AG04449 (cell line): ENCODE measurements around the gene AFF3.

Experiments used
- CTCF ChIA-PET: fragments of 350-600 bp; formaldehyde crosslinking; extraction: SDS; loops from one replicate; lab custom pipeline; 2021; ENCODE audit warnings: antibody characterized with exemption; lab: Yijun Ruan, JAX
- POLR2A ChIA-PET: fragments of 400-600, 350-600 bp; formaldehyde crosslinking; extraction: SDS; loops from one replicate; lab custom pipeline; 2020; ENCODE audit warnings: antibody characterized with exemption, inconsistent platforms; lab: Yijun Ruan, JAX
- DNase-seq: peaks from one replicate; pipeline ENCODE4 v3.0.0-alpha.2; 2010; ENCODE audit warnings: low read depth, low spot score
- H3K4me3 ChIP-seq: 2 replicates; pipeline ENCODE4 v1.5.1; 2011; ENCODE audit warnings: low read depth, mild to moderate bottlenecking, control low read depth, low read length
- CTCF ChIP-seq: IDR thresholded peaks from one replicate; pipeline ENCODE4 v1.5.1; 2011; ENCODE audit warnings: mild to moderate bottlenecking, moderate library complexity, low read length, control low read depth, inconsistent platforms; ENCODE audit not compliant: insufficient read depth; ENCODE audit errors: missing control alignments

The AFF3 gene

GRCh38 chr2:100142393-100142792 is at the start of gene AFF3:
Gene AFF3, minus strand, starts transcription at chr2:100142590. Its CDS starts 38,136 bp downstream, at chr2:100104454.
- CTCF ChIA-PET: no interaction called here
- POLR2A ChIA-PET: no interaction called here
- DNase-seq: no peak
- no peak for TF ChIP-seq CTCF
- no peak within 1 kb of the TSS for H3K4me3 ChIP-seq

GRCh38 chr2:100189387-100189786 is 47.0 kb upstream of the AFF3 start:
- no peak overlapping the region for H3K4me3 ChIP-seq
- DNase-seq: no peak
- POLR2A ChIA-PET: no interaction called here
- CTCF ChIA-PET: no interaction called here
- no peak for TF ChIP-seq CTCF

GRCh38 chr2:100188326-100188725 is 45.9 kb upstream of the AFF3 start:
- no peak for TF ChIP-seq CTCF
- no peak overlapping the region for H3K4me3 ChIP-seq
- DNase-seq: no peak
- ChIA-PET CTCF (no interaction called here), POLR2A (no interaction called here)

- ChIA-PET POLR2A (no interaction called here), CTCF (no interaction called here)
- TF ChIP-seq CTCF: no peak
- H3K4me3 ChIP-seq: no peak overlapping the region
- DNase-seq: no peak
Observed at GRCh38 chr2:100186126-100186525, 43.7 kb upstream of the AFF3 start.

GRCh38 chr2:100185516-100185915 is 43.1 kb upstream of the AFF3 start:
- ChIA-PET POLR2A (no interaction called here), CTCF (no interaction called here)
- no peak for DNase-seq
- H3K4me3 ChIP-seq: no peak overlapping the region
- no peak for TF ChIP-seq CTCF

- DNase-seq: no peak
- H3K4me3 ChIP-seq: no peak overlapping the region
- POLR2A ChIA-PET: no interaction called here
- TF ChIP-seq CTCF: no peak
- CTCF ChIA-PET: no interaction called here
Observed at GRCh38 chr2:100185105-100185504, 42.7 kb upstream of the AFF3 start.
